Activated CD8-positive, alpha-beta memory T cell treated with anti-CD3 and anti-CD28 coated beads for 48 hours (primary cell): ENCODE results near the gene DOCK1.

Experiments used
- DNase-seq, 3 experiments: peaks; one replicate each; pipeline ENCODE4 v3.0.0-alpha.2; 2020; ENCODE audit warnings: low read depth in 2 of 3, low spot score in 2 of 3

The DOCK1 gene

GRCh38 chr10:126949161-126949503 is 43.9 kb downstream of the DOCK1 start:
- DNase-seq, result no peak

GRCh38 chr10:126950401-126951105 is 45.3 kb downstream of the DOCK1 start:
- DNase-seq, result no peak

GRCh38 chr10:126953886-126954285 is 48.7 kb downstream of the DOCK1 start:
- DNase-seq, result no peak

GRCh38 chr10:126955396-126955795 is 50.2 kb downstream of the DOCK1 start:
- no peak for DNase-seq

GRCh38 chr10:126955934-126956711 is 50.9 kb downstream of the DOCK1 start:
- no peak for DNase-seq

GRCh38 chr10:126956712-126957108 is 51.5 kb downstream of the DOCK1 start:
- no peak for DNase-seq

GRCh38 chr10:126957111-126957510 is 51.9 kb downstream of the DOCK1 start:
- no peak for DNase-seq

GRCh38 chr10:126959431-126959830 is 54.2 kb downstream of the DOCK1 start:
- no peak for DNase-seq

- DNase-seq, result no peak
Measured at GRCh38 chr10:126959906-126960685, 54.9 kb downstream of the DOCK1 start.

- DNase-seq, result no peak
Measured at GRCh38 chr10:126963354-126963753, 58.1 kb downstream of the DOCK1 start.

GRCh38 chr10:126964190-126964589 is 59.0 kb downstream of the DOCK1 start:
- DNase-seq, result no peak

- no peak for DNase-seq
Measured at GRCh38 chr10:126966938-126967337, 61.7 kb downstream of the DOCK1 start.

GRCh38 chr10:126969310-126969709 is 64.1 kb downstream of the DOCK1 start:
- DNase-seq, result no peak

- no peak for DNase-seq
Measured at GRCh38 chr10:126972635-126973414, 67.6 kb downstream of the DOCK1 start.

GRCh38 chr10:126975221-126975620 is 70.0 kb downstream of the DOCK1 start:
- DNase-seq, result no peak

GRCh38 chr10:126977216-126977615 is 72.0 kb downstream of the DOCK1 start:
- no peak for DNase-seq

- no peak for DNase-seq
Measured at GRCh38 chr10:126979311-126979710, 74.1 kb downstream of the DOCK1 start.

GRCh38 chr10:126993208-126993607 is 88.0 kb downstream of the DOCK1 start:
- no peak for DNase-seq

- no peak for DNase-seq
Measured at GRCh38 chr10:126997801-126998590, 92.8 kb downstream of the DOCK1 start.

GRCh38 chr10:127000598-127000997 is 95.4 kb downstream of the DOCK1 start:
- DNase-seq, result no peak
